NB4 (cell line): ENCODE data around the gene SUCLG2.

Source experiments
- CTCF ChIP-seq: IDR thresholded peaks from one replicate; pipeline ENCODE4 v1.5.1; 2012; ENCODE audit warnings: low read depth, low read length
- MAX ChIP-seq: IDR thresholded peaks from 2 replicates; pipeline ENCODE4 v1.6.1; 2011; ENCODE audit warnings: low read depth, low read length
- MYC ChIP-seq: IDR thresholded peaks from 2 replicates; pipeline ENCODE4 v1.6.1; 2011; ENCODE audit warnings: low read depth, low read length
- POLR2A ChIP-seq: IDR thresholded peaks from 2 replicates; pipeline ENCODE4 v1.6.1; 2011; ENCODE audit warnings: mild to moderate bottlenecking; ENCODE audit not compliant: insufficient read length; ENCODE audit errors: extremely low read depth

- TF ChIP-seq CTCF (no peak), POLR2A (no peak), MAX (no peak), MYC (no peak)
Measured at GRCh38 chr3:67534594-67534993, 119.8 kb downstream of the SUCLG2 start.
